CD4-positive, alpha-beta T cell treated with Interleukin-17A for 1 hour (primary cell): Measurements from ENCODE around the gene SLC35A1.
"Not testable (repeated sequence)": the region's sequence is repeated elsewhere in the genome, so short reads cannot be mapped to it uniquely, and the experiment has no call there.

Experiments
- DNase-seq: peaks from one replicate; pipeline ENCODE4 v3.0.0-alpha.2; 2020

The SLC35A1 gene

GRCh38 chr6:87472525-87473418, at the start of gene SLC35A1:
Gene SLC35A1, plus strand, starts transcription at chr6:87472974. Its CDS starts 30 bp downstream, at chr6:87473004.
- DNase-seq: peak; percentile 86

- no peak for DNase-seq
Measured at GRCh38 chr6:87426789-87427188, 46.0 kb upstream of the SLC35A1 start.

GRCh38 chr6:87430499-87430898, 42.3 kb upstream of the SLC35A1 start:
- no peak for DNase-seq

GRCh38 chr6:87431263-87431662, 41.5 kb upstream of the SLC35A1 start:
- DNase-seq: no peak

- DNase-seq: peak; percentile 44
Measured at GRCh38 chr6:87436435-87436834, 36.3 kb upstream of the SLC35A1 start.

GRCh38 chr6:87441711-87442110, 31.1 kb upstream of the SLC35A1 start:
- no peak for DNase-seq

- no peak for DNase-seq
Measured at GRCh38 chr6:87444362-87444761, 28.4 kb upstream of the SLC35A1 start.

- DNase-seq: no peak
Measured at GRCh38 chr6:87465051-87465450, 7.7 kb upstream of the SLC35A1 start.

GRCh38 chr6:87473419-87473903, 687 bp downstream of the SLC35A1 start:
- no peak for DNase-seq

- no peak for DNase-seq
Measured at GRCh38 chr6:87481931-87482330, 9.2 kb downstream of the SLC35A1 start.

GRCh38 chr6:87482366-87482765, 9.6 kb downstream of the SLC35A1 start:
- DNase-seq: no peak

GRCh38 chr6:87483929-87484328, 11.2 kb downstream of the SLC35A1 start:
- DNase-seq: peak; percentile 10

- no peak for DNase-seq
Measured at GRCh38 chr6:87484491-87484890, 11.7 kb downstream of the SLC35A1 start.

GRCh38 chr6:87487555-87487954, 14.8 kb downstream of the SLC35A1 start:
- no peak for DNase-seq

- not testable (repeated sequence) for DNase-seq
Measured at GRCh38 chr6:87489326-87489725, 16.6 kb downstream of the SLC35A1 start.

GRCh38 chr6:87494761-87495422, 22.1 kb downstream of the SLC35A1 start:
- DNase-seq: no peak

- DNase-seq: no peak
Measured at GRCh38 chr6:87498048-87498447, 25.3 kb downstream of the SLC35A1 start.

GRCh38 chr6:87501809-87502572, 29.2 kb downstream of the SLC35A1 start:
- no peak for DNase-seq

GRCh38 chr6:87504441-87504840, 31.7 kb downstream of the SLC35A1 start:
- no peak for DNase-seq

GRCh38 chr6:87514831-87515230, 42.1 kb downstream of the SLC35A1 start:
- no peak for DNase-seq

GRCh38 chr6:87518453-87518852, 45.7 kb downstream of the SLC35A1 start:
- DNase-seq: no peak

- DNase-seq: no peak
Measured at GRCh38 chr6:87522686-87523085, 49.9 kb downstream of the SLC35A1 start.

GRCh38 chr6:87529221-87529620, 56.4 kb downstream of the SLC35A1 start:
- no peak for DNase-seq
